ENCODE measurements around the gene LPCAT2. TPM values are rescaled to one million over a fixed set of nuclear protein-coding genes. Genes with fewer than 3 reads are reported as not detected.
A peak's percentile ranks its signal among the peaks of the same experiment; 100 is the strongest.
"Not testable (repeated sequence)": the region's sequence is repeated elsewhere in the genome, so short reads cannot be mapped to it uniquely, and the experiment has no call there.

The LPCAT2 gene
- polyA plus RNA-seq, 4 donors: 8.2 to 11.7 (median 10.3) TPM

GRCh38 chr16:55576384-55576783, 67.5 kb downstream of the LPCAT2 start:
- no peak for DNase-seq (ENCODE audit: low read depth in 4 of 4, low spot score in 3 of 4)

DNA sequence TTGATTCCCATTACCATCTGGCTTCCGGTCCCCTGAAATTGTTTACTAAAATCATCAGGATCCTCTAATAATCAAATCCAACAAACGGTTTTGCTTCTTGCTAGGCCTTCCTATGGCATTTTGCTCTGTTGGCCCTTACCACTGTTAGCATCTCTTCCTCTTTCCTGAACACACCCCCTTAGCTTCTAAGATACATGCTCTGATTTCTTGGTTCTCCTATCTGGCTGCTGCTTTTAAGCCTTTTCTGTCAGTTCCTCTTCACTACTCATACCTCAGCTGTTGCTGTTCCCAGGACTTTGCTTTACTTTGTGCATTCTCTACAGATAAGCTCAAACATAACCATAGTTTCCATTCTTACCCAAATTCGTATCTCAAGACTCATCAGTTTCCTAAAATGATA, 69.0 kb downstream of the LPCAT2 start:
- DNase-seq (ENCODE audit: low read depth in 4 of 4, low spot score in 3 of 4): no peak

- DNase-seq (ENCODE audit: low read depth in 4 of 4, low spot score in 3 of 4): no peak
Observed at GRCh38 chr16:55585631-55586030, 76.8 kb downstream of the LPCAT2 start.

GRCh38 chr16:55588799-55589198, 79.9 kb downstream of the LPCAT2 start:
- DNase-seq (ENCODE audit: low read depth in 4 of 4, low spot score in 3 of 4): no peak

GRCh38 chr16:55592306-55592705, 83.4 kb downstream of the LPCAT2 start:
- DNase-seq (ENCODE audit: low read depth in 4 of 4, low spot score in 3 of 4): no peak

DNA sequence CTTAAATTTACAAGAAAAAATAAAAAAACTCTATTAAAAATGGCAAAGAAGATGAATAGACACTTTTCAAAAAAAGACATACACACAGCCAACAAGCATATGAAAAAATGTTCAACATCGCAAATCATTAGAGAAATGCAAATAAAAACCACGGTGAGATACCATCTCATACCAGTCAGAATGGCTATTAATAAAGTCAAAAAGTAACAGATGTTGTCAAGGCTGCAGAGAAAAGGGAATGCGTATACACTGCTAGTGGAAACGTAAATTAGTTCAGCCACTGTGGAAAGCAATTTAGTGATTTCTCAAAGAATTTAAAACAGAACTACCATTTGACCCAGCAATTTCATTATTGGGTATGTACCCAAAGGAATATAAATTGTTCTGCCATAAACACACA, 89.1 kb downstream of the LPCAT2 start:
- no peak for DNase-seq (ENCODE audit: low read depth in 4 of 4, low spot score in 3 of 4)

DNA sequence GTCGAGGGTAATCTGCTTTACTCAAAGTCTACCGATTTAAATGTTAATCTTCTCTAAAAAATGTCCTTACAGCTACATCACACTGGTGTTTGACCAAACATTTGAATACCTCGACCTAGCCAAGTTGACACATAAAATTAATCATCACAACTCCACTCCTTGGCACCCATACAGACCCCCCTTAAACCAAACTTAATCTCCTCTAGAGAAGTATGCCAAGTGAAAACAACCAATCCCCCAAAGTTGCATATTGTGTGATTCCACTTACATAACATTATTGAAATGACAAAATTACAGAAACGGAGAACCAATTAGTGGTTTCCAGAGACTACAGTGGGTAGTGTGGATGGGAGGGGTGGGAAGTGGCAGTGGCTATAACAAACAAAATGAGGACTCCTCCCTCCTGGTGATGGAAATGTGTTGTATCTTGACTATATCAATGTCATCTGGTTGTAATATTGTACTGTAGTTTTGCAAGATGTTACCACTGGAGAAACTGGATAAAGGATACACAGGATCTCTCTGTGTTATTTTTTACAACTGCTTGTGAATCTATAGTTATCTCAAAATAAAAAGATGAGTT, 97.0 kb downstream of the LPCAT2 start:
- DNase-seq (ENCODE audit: low read depth in 4 of 4, low spot score in 3 of 4): no peak

- DNase-seq (ENCODE audit: low read depth in 4 of 4, low spot score in 3 of 4): no peak
Observed at GRCh38 chr16:55613613-55614335, 104.9 kb downstream of the LPCAT2 start.

- no peak for DNase-seq (ENCODE audit: low read depth in 4 of 4, low spot score in 3 of 4)
Observed at GRCh38 chr16:55615071-55615470, 106.2 kb downstream of the LPCAT2 start.

GRCh38 chr16:55615670-55616069, 106.8 kb downstream of the LPCAT2 start:
- not testable (repeated sequence) for DNase-seq (ENCODE audit: low read depth in 4 of 4, low spot score in 3 of 4)

- no peak for DNase-seq (ENCODE audit: low read depth in 4 of 4, low spot score in 3 of 4)
Observed at GRCh38 chr16:55621771-55622170, 112.9 kb downstream of the LPCAT2 start.

- no peak for DNase-seq (ENCODE audit: low read depth in 4 of 4, low spot score in 3 of 4)
Observed at GRCh38 chr16:55622272-55622671, 113.4 kb downstream of the LPCAT2 start.

DNA sequence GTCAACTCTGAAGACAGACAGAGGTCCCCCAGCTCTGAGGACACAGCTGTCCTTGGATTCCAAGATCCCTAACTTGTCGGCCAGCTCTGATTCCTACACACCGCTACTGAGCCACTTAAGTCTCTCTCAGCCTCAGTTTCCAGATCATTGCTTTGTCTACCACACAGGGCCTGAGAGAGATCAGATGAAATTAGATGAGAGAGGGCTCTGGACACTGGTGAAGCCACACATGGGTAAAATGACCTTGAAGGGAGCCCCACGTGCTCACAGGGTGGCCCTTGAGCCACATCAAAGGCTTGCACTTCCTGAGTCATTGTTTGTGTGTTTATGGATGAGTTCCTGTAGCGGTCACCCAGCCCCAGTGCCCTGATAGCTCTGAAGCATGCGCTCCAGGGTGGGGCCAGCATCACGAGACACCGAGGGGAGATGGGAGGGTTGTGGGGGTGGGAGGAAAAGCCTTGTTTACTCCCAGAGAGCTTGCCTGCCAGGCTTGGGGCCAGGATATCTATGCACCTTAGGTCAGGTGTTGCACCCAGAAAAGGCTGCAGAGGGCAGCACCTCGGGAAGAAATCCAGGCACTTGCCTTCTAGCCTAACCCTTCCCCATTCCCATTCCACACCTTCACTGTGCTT, 114.2 kb downstream of the LPCAT2 start:
- peak in 1 of 4 donors; percentile 14 for DNase-seq (ENCODE audit: low read depth in 4 of 4, low spot score in 3 of 4)

DNA sequence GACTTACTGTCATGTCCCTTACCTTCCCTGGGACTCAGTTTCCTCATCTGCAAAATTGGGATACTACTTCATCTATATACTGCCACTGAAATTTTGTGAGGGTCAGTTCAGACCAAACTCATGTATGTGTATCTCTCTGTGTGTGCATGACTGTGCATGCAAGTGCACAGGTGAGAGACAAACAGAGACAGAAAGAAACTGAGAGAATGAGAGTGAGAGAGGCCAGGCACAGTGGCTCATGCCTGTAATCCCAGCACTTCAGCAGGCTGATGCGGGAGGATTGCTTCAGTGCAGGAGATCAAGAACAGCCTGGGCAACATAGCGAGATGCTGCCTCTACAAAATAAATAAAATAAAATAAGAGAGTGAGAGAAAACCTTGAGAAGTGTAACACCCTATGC, 114.8 kb downstream of the LPCAT2 start:
- DNase-seq (ENCODE audit: low read depth in 4 of 4, low spot score in 3 of 4): no peak

- no peak for DNase-seq (ENCODE audit: low read depth in 4 of 4, low spot score in 3 of 4)
Observed at GRCh38 chr16:55624696-55625095, 115.8 kb downstream of the LPCAT2 start.

- no peak for DNase-seq (ENCODE audit: low read depth in 4 of 4, low spot score in 3 of 4)
Observed at GRCh38 chr16:55625843-55626242, 117.0 kb downstream of the LPCAT2 start.

GRCh38 chr16:55628306-55628968, 119.6 kb downstream of the LPCAT2 start:
- no peak for DNase-seq (ENCODE audit: low read depth in 4 of 4, low spot score in 3 of 4)

GRCh38 chr16:55630774-55631173, 121.9 kb downstream of the LPCAT2 start:
- no peak for DNase-seq (ENCODE audit: low read depth in 4 of 4, low spot score in 3 of 4)

GRCh38 chr16:55632259-55632658, 123.4 kb downstream of the LPCAT2 start:
- no peak for DNase-seq (ENCODE audit: low read depth in 4 of 4, low spot score in 3 of 4)

- no peak for DNase-seq (ENCODE audit: low read depth in 4 of 4, low spot score in 3 of 4)
Observed at GRCh38 chr16:55634193-55634592, 125.3 kb downstream of the LPCAT2 start.
